GM21515 (cell line): Measurements from ENCODE around the gene GOLGA6L9.
A peak's percentile ranks its signal among the peaks of the same experiment; 100 is the strongest.
"Not testable (repeated sequence)": the region's sequence is repeated elsewhere in the genome, so short reads cannot be mapped to it uniquely, and the experiment has no call there.

Experiments used
- ATAC-seq: cut with Tn5 transposase; IDR thresholded peaks from one replicate; pipeline ENCODE4 v1.9.1; 2021; ENCODE audit not compliant: unreplicated experiment

The GOLGA6L9 gene

GRCh38 chr15:82468205-82468604 is 38.6 kb downstream of the GOLGA6L9 start:
- ATAC-seq, result peak; percentile 90

GRCh38 chr15:82469381-82469780 is 39.8 kb downstream of the GOLGA6L9 start:
- ATAC-seq, result not testable (repeated sequence)

- not testable (repeated sequence) for ATAC-seq
Measured at GRCh38 chr15:82472269-82472982, 42.8 kb downstream of the GOLGA6L9 start.

- ATAC-seq, result not testable (repeated sequence)
Measured at GRCh38 chr15:82474596-82475325, 45.1 kb downstream of the GOLGA6L9 start.

GRCh38 chr15:82475345-82475967 is 45.8 kb downstream of the GOLGA6L9 start:
- not testable (repeated sequence) for ATAC-seq

GRCh38 chr15:82476697-82477342 is 47.2 kb downstream of the GOLGA6L9 start:
- ATAC-seq, result not testable (repeated sequence)

- ATAC-seq, result not testable (repeated sequence)
Measured at GRCh38 chr15:82477343-82478057, 47.9 kb downstream of the GOLGA6L9 start.
